ENCODE data around the gene KLHDC3. TPM values are rescaled to one million over a fixed set of nuclear protein-coding genes. Genes with fewer than 3 reads are reported as not detected.

The KLHDC3 gene
- total and polyA plus RNA-seq, 9 of the 15 experiments (the other 6 are each of a cell fraction or from before 2014, with no cell fraction given), result 4.5 to 171 (median 107) TPM

GRCh38 chr6:43034190-43034525 is 20.1 kb downstream of the KLHDC3 start:
- DNase-seq (ENCODE audit: extremely low read depth in 1 of 4, low spot score in 3 of 4) (no peak), ATAC-seq (no peak), FAIRE-seq (no peak)
- no peaks in the 10 kb centered on the region for H3K9me3 ChIP-seq (replicated peaks; ENCODE audit: control insufficient read depth, insufficient read depth, low read depth, low read length)
- intact Hi-C loops (cut with micrococcal nuclease) (no loop called here), in situ Hi-C loops (cut with MboI) (no loop called here)
- H3K9ac ChIP-seq (ENCODE audit: insufficient read depth in 1 of 2, low read depth in 2 of 2, low read length in 2 of 2), result no peak overlapping the region
- no peaks in the 10 kb centered on the region for H3K27me3 ChIP-seq (ENCODE audit: control insufficient read depth in 2 of 2, insufficient read depth in 2 of 2, low read length in 2 of 2)
- H3K27ac ChIP-seq (ENCODE audit: extremely low read depth, low read depth, low read length), result no peak overlapping the region
- no peaks in the 10 kb centered on the region; the same call in 1 of the 2 replicates for H4K20me1 ChIP-seq (replicated peaks; ENCODE audit: control insufficient read depth, insufficient read depth, low read length)
- H2AFZ ChIP-seq (ENCODE audit: low read depth, low read length), result no peak overlapping the region
- peaks cover 72% of the 10 kb centered on the region for H3K36me3 ChIP-seq (ENCODE audit: control insufficient read depth, insufficient read depth, low read length)
- no peak for TF ChIP-seq GATA2 (CRISPR knock-in tag; IDR thresholded peaks at IDR 0.05)
- no peak for TF ChIP-seq MED1 (CRISPR knock-in tag; IDR thresholded peaks at IDR 0.05; ENCODE audit: borderline replicate concordance)
- TF ChIP-seq ZNF518B (CRISPR knock-in tag; IDR thresholded peaks at IDR 0.05), result no peak
- no peak for TF ChIP-seq TEAD4 (IDR thresholded peaks at IDR 0.05; ENCODE audit: low read length)
- TF ChIP-seq TEAD4 (CRISPR knock-in tag; IDR thresholded peaks at IDR 0.05; ENCODE audit: borderline replicate concordance), result no peak
- TF ChIP-seq HNRNPK (IDR thresholded peaks at IDR 0.05; ENCODE audit: low read depth, low read length, poor library complexity, severe bottlenecking), result no peak
- no peak for TF ChIP-seq CBX8 (IDR thresholded peaks at IDR 0.05; ENCODE audit: borderline replicate concordance, extremely low read depth, low read depth, low read length, poor library complexity, severe bottlenecking)
- no peak for TF ChIP-seq ARID1B (IDR thresholded peaks at IDR 0.05)
- TF ChIP-seq ZNF239 (CRISPR knock-in tag; IDR thresholded peaks at IDR 0.05), result no peak
- TF ChIP-seq ELK3 (CRISPR knock-in tag; IDR thresholded peaks at IDR 0.05), result no peak
- no peak for TF ChIP-seq TCF15 (CRISPR knock-in tag; IDR thresholded peaks at IDR 0.05)
- TF ChIP-seq CCNT2 (IDR thresholded peaks at IDR 0.05; ENCODE audit: borderline replicate concordance, extremely low read depth, insufficient read length, low read depth, low read length), result no peak
- no peak for TF ChIP-seq ZNF77 (CRISPR knock-in tag; IDR thresholded peaks at IDR 0.05)
- TF ChIP-seq DDX20 (tag; IDR thresholded peaks at IDR 0.05; ENCODE audit: low read depth), result no peak
- POLR2A ChIA-PET, result interaction anchor here (0.7 to 5.7 kb wide), 5 partner anchors 14 to 61 kb away, joined by 3 to 22 read pairs (median 6); partner anchors contain the start of genes CUL7, KLHDC3 and MEA1
- no TSS peak for BruUV-seq (replicated peaks)
- no peak overlapping the region for H3K4me2 ChIP-seq (ENCODE audit: insufficient read depth, low read length)
- H3K9me1 ChIP-seq (ENCODE audit: control insufficient read depth, insufficient read depth, low read length), result peaks cover 2% of the 10 kb centered on the region
- no peak overlapping the region for H3K4me3 ChIP-seq
- WGBS (ENCODE audit: insufficient coverage, low coverage, missing lambda C conversion rate), result 84% methylated on average over 2 of the region's 2 CpGs
- CTCF ChIA-PET (ENCODE audit: low intra/inter-chr PET ratio), result no interaction called here
- H3K79me2 ChIP-seq (ENCODE audit: control insufficient read depth, insufficient read depth, low read length), result no peaks in the 10 kb centered on the region
- peaks cover 0 to 7% of the 10 kb centered on the region in 2 experiments; a peak in 3 of 5 replicates for H3K4me1 ChIP-seq (replicated peaks in 1 of 2; ENCODE audit: control insufficient read depth in 2 of 2, insufficient read depth in 2 of 2, low read length in 2 of 2)
